ENCODE measurements around the gene PHF2. TPM values are rescaled to one million over a fixed set of nuclear protein-coding genes. Genes with fewer than 3 reads are reported as not detected.
A peak's percentile ranks its signal among the peaks of the same experiment; 100 is the strongest.

The PHF2 gene
- total RNA-seq, 1 experiment from 2014 or later = 17.4 TPM

GRCh38 chr9:93646640-93647178 is 70.3 kb downstream of the PHF2 start:
- no CpG with 5 or more reads among the region's 10 CpGs for WGBS (ENCODE audit: extremely low coverage, insufficient read length, low lambda C conversion rate)
- Histone ChIP-seq H3K9ac (ENCODE audit: extremely low read depth, insufficient read length, low read length) (no peak overlapping the region), H3K79me2 (ENCODE audit: insufficient read depth, low read length) (no peaks in the 10 kb centered on the region)

More at GRCh38 chr9:93646640-93647178, 70.3 kb downstream of the PHF2 start:
- no peak overlapping the region for H3K18ac ChIP-seq (ENCODE audit: insufficient read length, low read depth, low read length)
- no peaks in the 10 kb centered on the region; a peak in 1 of 5 replicates for H3K9me3 Mint-ChIP-seq
- no peaks in the 10 kb centered on the region for H3K9me3 ChIP-seq (ENCODE audit: control insufficient read depth, low read depth, low read length)
- no peak overlapping the region for H2BK5ac ChIP-seq (ENCODE audit: insufficient read length, low read length)
- H2BK15ac ChIP-seq (ENCODE audit: low read depth, low read length) = no peak overlapping the region
- H3K27ac Mint-ChIP-seq = peak overlapping the region in 2 of 3 experiments; percentile 21 to 49; a peak in 2 of 7 replicates
- H2AFZ ChIP-seq (ENCODE audit: low read length) = no peak overlapping the region
- no peak overlapping the region for H3K4me3 Mint-ChIP-seq
- no peaks in the 10 kb centered on the region for H3K4me1 ChIP-seq (ENCODE audit: insufficient read depth, low read length)
- H3K14ac ChIP-seq (ENCODE audit: insufficient read depth, low read length) = no peak overlapping the region
- no peaks in the 10 kb centered on the region for H3K79me1 ChIP-seq (ENCODE audit: insufficient read depth, low read depth, low read length, poor library complexity, severe bottlenecking)
- no peak overlapping the region for H3K4ac ChIP-seq (ENCODE audit: low read depth, low read length)
- H4K8ac ChIP-seq (replicated peaks; ENCODE audit: insufficient read length, low read depth, low read length) = no peak overlapping the region
- DNase-seq = no peak
- H3K36me3 Mint-ChIP-seq (ENCODE audit: insufficient read depth in 1 of 3, low read depth in 3 of 3) = peaks cover 0 to 33% (median 10%) of the 10 kb centered on the region in 3 experiments; a peak in 3 of 7 replicates
- no peak overlapping the region for H2BK120ac ChIP-seq (ENCODE audit: low read depth, low read length, poor library complexity, severe bottlenecking)
- no peak overlapping the region for H4K91ac ChIP-seq (ENCODE audit: insufficient read length, low read depth, low read length)
- no peak overlapping the region for H3K23ac ChIP-seq (ENCODE audit: insufficient read length, low read depth, low read length)
- H4K20me1 ChIP-seq (ENCODE audit: control insufficient read depth, insufficient read depth, insufficient read length) = no peaks in the 10 kb centered on the region
- no peak overlapping the region for H3K27ac ChIP-seq (ENCODE audit: insufficient read length, low read depth, low read length)
- H3K56ac ChIP-seq (ENCODE audit: insufficient read length, low read depth, low read length) = no peak overlapping the region
- TF ChIP-seq CTCF (conservative IDR thresholded peaks at IDR 0.05) = no peak
- H3K4me2 ChIP-seq (ENCODE audit: insufficient read depth, insufficient read length, low read length) = no peak overlapping the region
- H3K23me2 ChIP-seq (ENCODE audit: insufficient read length, low read depth, low read length, poor library complexity, severe bottlenecking) = no peaks in the 10 kb centered on the region
- H3K27me3 ChIP-seq (ENCODE audit: insufficient read depth, low read length) = no peaks in the 10 kb centered on the region
- no peak overlapping the region for H2BK20ac ChIP-seq (ENCODE audit: low read depth, low read length, poor library complexity, severe bottlenecking)
- no peak overlapping the region for H3T11ph ChIP-seq (ENCODE audit: low read length)
- no peaks in the 10 kb centered on the region for H3K27me3 Mint-ChIP-seq (ENCODE audit: low read depth)
- no peak overlapping the region for H2BK12ac ChIP-seq (ENCODE audit: insufficient read length, low read depth, low read length)
- peaks cover 0 to 6% of the 10 kb centered on the region in 2 experiments; a peak in 2 of 4 replicates for H3K4me1 Mint-ChIP-seq
- H2AK5ac ChIP-seq (ENCODE audit: insufficient read length, low read length) = no peak overlapping the region
- no peak overlapping the region for H4K5ac ChIP-seq (ENCODE audit: insufficient read length, low read depth, low read length)

Measured in H9 (cell line).